ENCODE data around the gene CCDC68.
"Not testable (repeated sequence)": the region's sequence is repeated elsewhere in the genome, so short reads cannot be mapped to it uniquely, and the experiment has no call there.

CCDC68 gene

GRCh38 chr18:54973046-54973445 lies 13.8 kb upstream of the CCDC68 start:
- ATAC-seq (replicated peaks), result no peak
- Mint-ChIP-seq H3K27ac (no peak overlapping the region), H3K4me1 (peaks cover 0 to 2% of the 10 kb centered on the region in 2 donors), H3K36me3 (peaks cover 0 to 3% of the 10 kb centered on the region in 2 donors), H3K9me3 (peaks cover 5 to 8% of the 10 kb centered on the region in 2 donors), H3K27me3 (peaks cover 4 to 8% of the 10 kb centered on the region in 2 donors), H3K4me3 (no peak overlapping the region)
- no peak for DNase-seq

- peaks cover 0 to 3% of the 10 kb centered on the region in 2 donors for H3K36me3 Mint-ChIP-seq
- peaks cover 5 to 8% of the 10 kb centered on the region in 2 donors for H3K9me3 Mint-ChIP-seq
- peaks cover 4 to 5% of the 10 kb centered on the region in 2 donors for H3K4me1 Mint-ChIP-seq
- no peak for DNase-seq
- ATAC-seq (replicated peaks), result peak; percentile 53 to 58
- H3K4me3 Mint-ChIP-seq, result no peak overlapping the region
- H3K27ac Mint-ChIP-seq, result no peak overlapping the region
- peaks cover 7% of the 10 kb centered on the region in 2 donors for H3K27me3 Mint-ChIP-seq
Observed at GRCh38 chr18:54968807-54969206, 9.5 kb upstream of the CCDC68 start.

GRCh38 chr18:54968237-54968636 lies 9.0 kb upstream of the CCDC68 start:
- H3K27ac Mint-ChIP-seq; DNase-seq; H3K4me3 Mint-ChIP-seq; ATAC-seq (replicated peaks); H3K4me1 Mint-ChIP-seq; H3K36me3 Mint-ChIP-seq; H3K9me3 Mint-ChIP-seq: not testable (repeated sequence)
- peaks cover 13% of the 10 kb centered on the region in 2 donors for H3K27me3 Mint-ChIP-seq

- Mint-ChIP-seq H3K4me3 (no peak overlapping the region), H3K4me1 (peaks cover 2 to 5% of the 10 kb centered on the region in 2 donors), H3K27ac (no peak overlapping the region), H3K36me3 (peaks cover 0 to 3% of the 10 kb centered on the region in 2 donors), H3K27me3 (peaks cover 16 to 18% of the 10 kb centered on the region in 2 donors), H3K9me3 (peaks cover 5 to 8% of the 10 kb centered on the region in 2 donors)
- no peak for ATAC-seq (replicated peaks)
- DNase-seq, result no peak
Observed at GRCh38 chr18:54967786-54968185, 8.5 kb upstream of the CCDC68 start.

GRCh38 chr18:54964741-54965140 lies 5.5 kb upstream of the CCDC68 start:
- peaks cover 0 to 3% of the 10 kb centered on the region in 2 donors for H3K36me3 Mint-ChIP-seq
- no peak overlapping the region for H3K4me3 Mint-ChIP-seq
- H3K27me3 Mint-ChIP-seq, result peaks cover 25 to 32% of the 10 kb centered on the region in 2 donors
- H3K27ac Mint-ChIP-seq, result no peak overlapping the region
- DNase-seq, result no peak
- H3K9me3 Mint-ChIP-seq, result peaks cover 5 to 8% of the 10 kb centered on the region in 2 donors
- peaks cover 2 to 11% of the 10 kb centered on the region in 2 donors for H3K4me1 Mint-ChIP-seq
- ATAC-seq (replicated peaks), result no peak

GRCh38 chr18:54962919-54963645 lies 3.8 kb upstream of the CCDC68 start:
- peaks cover 6 to 21% of the 10 kb centered on the region in 2 donors for H3K4me1 Mint-ChIP-seq
- H3K4me3 Mint-ChIP-seq, result no peak overlapping the region
- H3K27me3 Mint-ChIP-seq, result peaks cover 37 to 43% of the 10 kb centered on the region in 2 donors
- H3K9me3 Mint-ChIP-seq, result no peaks in the 10 kb centered on the region
- no peak for ATAC-seq (replicated peaks)
- no peak overlapping the region for H3K27ac Mint-ChIP-seq
- H3K36me3 Mint-ChIP-seq, result no peaks in the 10 kb centered on the region
- no peak for DNase-seq

- Mint-ChIP-seq H3K4me3 (no peak overlapping the region), H3K27me3 (peaks cover 46 to 50% of the 10 kb centered on the region in 2 donors), H3K9me3 (no peaks in the 10 kb centered on the region), H3K4me1 (peaks cover 6 to 21% of the 10 kb centered on the region in 2 donors), H3K36me3 (no peaks in the 10 kb centered on the region), H3K27ac (no peak overlapping the region)
- DNase-seq (no peak), ATAC-seq (replicated peaks) (no peak)
Observed at GRCh38 chr18:54961868-54962267, 2.6 kb upstream of the CCDC68 start.

- Mint-ChIP-seq H3K4me1 (peaks cover 6 to 21% of the 10 kb centered on the region in 2 donors), H3K27me3 (peaks cover 44 to 49% of the 10 kb centered on the region in 2 donors), H3K27ac (no peak overlapping the region), H3K9me3 (no peaks in the 10 kb centered on the region), H3K4me3 (no peak overlapping the region), H3K36me3 (no peaks in the 10 kb centered on the region)
- no peak for DNase-seq
- ATAC-seq (replicated peaks), result no peak
Observed at GRCh38 chr18:54961016-54961423, 1.8 kb upstream of the CCDC68 start.

GRCh38 chr18:54960197-54960596 lies 936 bp upstream of the CCDC68 start:
- H3K4me1 Mint-ChIP-seq, result peaks cover 6 to 21% of the 10 kb centered on the region in 2 donors
- no peaks in the 10 kb centered on the region for H3K9me3 Mint-ChIP-seq
- DNase-seq (no peak), ATAC-seq (replicated peaks) (no peak)
- H3K27ac Mint-ChIP-seq, result no peak overlapping the region
- no peaks in the 10 kb centered on the region for H3K36me3 Mint-ChIP-seq
- H3K4me3 Mint-ChIP-seq, result no peak overlapping the region
- peaks cover 41 to 47% of the 10 kb centered on the region in 2 donors for H3K27me3 Mint-ChIP-seq

- ATAC-seq (replicated peaks) (no peak), DNase-seq (no peak)
- H3K9me3 Mint-ChIP-seq, result no peaks in the 10 kb centered on the region
- H3K4me1 Mint-ChIP-seq, result peaks cover 3 to 16% of the 10 kb centered on the region in 2 donors
- H3K27me3 Mint-ChIP-seq, result peaks cover 39 to 43% of the 10 kb centered on the region in 2 donors
- H3K4me3 Mint-ChIP-seq, result no peak overlapping the region
- H3K27ac Mint-ChIP-seq, result no peak overlapping the region
- no peaks in the 10 kb centered on the region for H3K36me3 Mint-ChIP-seq
Observed at GRCh38 chr18:54957996-54958395, 1.3 kb downstream of the CCDC68 start.

GRCh38 chr18:54957296-54957832 lies 1.9 kb downstream of the CCDC68 start:
- Mint-ChIP-seq H3K9me3 (no peaks in the 10 kb centered on the region), H3K4me1 (peaks cover 3 to 16% of the 10 kb centered on the region in 2 donors), H3K27ac (no peak overlapping the region), H3K4me3 (no peak overlapping the region), H3K36me3 (no peaks in the 10 kb centered on the region), H3K27me3 (peaks cover 38 to 39% of the 10 kb centered on the region in 2 donors)
- no peak for ATAC-seq (replicated peaks)
- no peak for DNase-seq

- Mint-ChIP-seq H3K9me3 (no peaks in the 10 kb centered on the region), H3K36me3 (no peaks in the 10 kb centered on the region), H3K4me1 (peaks cover 3 to 22% of the 10 kb centered on the region in 2 donors)
Observed at GRCh38 chr18:54956506-54956905, 2.8 kb downstream of the CCDC68 start.

GRCh38 chr18:54952026-54952425 lies 7.2 kb downstream of the CCDC68 start:
- Mint-ChIP-seq H3K27ac (no peak overlapping the region), H3K36me3 (no peaks in the 10 kb centered on the region), H3K9me3 (no peaks in the 10 kb centered on the region), H3K4me1 (peaks cover 0 to 6% of the 10 kb centered on the region in 2 donors), H3K27me3 (peaks cover 15 to 21% of the 10 kb centered on the region in 2 donors), H3K4me3 (no peak overlapping the region)
- DNase-seq, result no peak
- no peak for ATAC-seq (replicated peaks)

More at GRCh38 chr18:54956506-54956905, 2.8 kb downstream of the CCDC68 start:
- DNase-seq (no peak), ATAC-seq (replicated peaks) (no peak)
- Mint-ChIP-seq H3K27ac (no peak overlapping the region), H3K27me3 (peaks cover 34 to 38% of the 10 kb centered on the region in 2 donors), H3K4me3 (no peak overlapping the region)

GRCh38 chr18:54950221-54950620 lies 9.0 kb downstream of the CCDC68 start:
- H3K9me3 Mint-ChIP-seq, result no peaks in the 10 kb centered on the region
- H3K36me3 Mint-ChIP-seq, result no peaks in the 10 kb centered on the region
- no peak overlapping the region for H3K27ac Mint-ChIP-seq
- peak in 1 of 2 donors; percentile 42 for ATAC-seq (replicated peaks)
- no peak for DNase-seq
- peaks cover 15 to 21% of the 10 kb centered on the region in 2 donors for H3K27me3 Mint-ChIP-seq
- no peak overlapping the region for H3K4me3 Mint-ChIP-seq
- peaks cover 0 to 21% of the 10 kb centered on the region in 2 donors for H3K4me1 Mint-ChIP-seq

- no peak for DNase-seq
- H3K4me1 Mint-ChIP-seq, result peaks cover 0 to 21% of the 10 kb centered on the region in 2 donors
- no peaks in the 10 kb centered on the region for H3K9me3 Mint-ChIP-seq
- H3K27me3 Mint-ChIP-seq, result peaks cover 15 to 20% of the 10 kb centered on the region in 2 donors
- H3K27ac Mint-ChIP-seq, result no peak overlapping the region
- no peaks in the 10 kb centered on the region for H3K36me3 Mint-ChIP-seq
- no peak overlapping the region for H3K4me3 Mint-ChIP-seq
- no peak for ATAC-seq (replicated peaks)
Observed at GRCh38 chr18:54949588-54949987, 9.7 kb downstream of the CCDC68 start.
